ES-I3 (cell line): Measurements from ENCODE around the gene SLC35A4.
A peak's percentile ranks its signal among the peaks of the same experiment; 100 is the strongest.
"Not testable (repeated sequence)": the region's sequence is repeated elsewhere in the genome, so short reads cannot be mapped to it uniquely, and the experiment has no call there.

Experiments
- H3K36me3 ChIP-seq: 2 replicates; pipeline ENCODE4 v1.6.1; 2013; ENCODE audit warnings: mild to moderate bottlenecking, low read length, control low read depth, moderate library complexity; ENCODE audit not compliant: insufficient read depth
- H3K4me1 ChIP-seq: 2 replicates; pipeline ENCODE4 v1.6.1; 2013; ENCODE audit warnings: mild to moderate bottlenecking, control low read depth, low read length; ENCODE audit not compliant: insufficient read depth
- H3K9ac ChIP-seq: 2 replicates; pipeline ENCODE4 v1.6.1; 2013; ENCODE audit warnings: low read depth, mild to moderate bottlenecking, low read length, moderate library complexity
- H3K9me3 ChIP-seq: 2 replicates; pipeline ENCODE4 v1.6.1; 2013; ENCODE audit warnings: mild to moderate bottlenecking, low read length, moderate library complexity; ENCODE audit not compliant: control insufficient read depth, insufficient read depth

SLC35A4 gene

GRCh38 chr5:140590861-140591260 is 26.2 kb downstream of the SLC35A4 start:
- no peaks in the 10 kb centered on the region for H3K9me3 ChIP-seq
- no peaks in the 10 kb centered on the region for H3K36me3 ChIP-seq
- peaks cover 4% of the 10 kb centered on the region; the same call in 1 of the 2 replicates for H3K4me1 ChIP-seq
- H3K9ac ChIP-seq = no peak overlapping the region

- no peaks in the 10 kb centered on the region for H3K36me3 ChIP-seq
- H3K9me3 ChIP-seq = no peaks in the 10 kb centered on the region
- H3K9ac ChIP-seq = no peak overlapping the region
- peaks cover 4% of the 10 kb centered on the region; the same call in 1 of the 2 replicates for H3K4me1 ChIP-seq
These were observed 27.2 kb downstream of the SLC35A4 start for GRCh38 chr5:140591747-140592372.

GRCh38 chr5:140593070-140593469 is 28.4 kb downstream of the SLC35A4 start:
- H3K4me1 ChIP-seq, H3K36me3 ChIP-seq, H3K9me3 ChIP-seq: not testable (repeated sequence)
- H3K9ac ChIP-seq = peak overlapping the region; percentile 38; the same call in 1 of the 2 replicates

GRCh38 chr5:140594169-140594568 is 29.5 kb downstream of the SLC35A4 start:
- peaks cover 4% of the 10 kb centered on the region; the same call in 1 of the 2 replicates for H3K4me1 ChIP-seq
- H3K9ac ChIP-seq = no peak overlapping the region; the same call in 1 of the 2 replicates
- H3K9me3 ChIP-seq = no peaks in the 10 kb centered on the region
- H3K36me3 ChIP-seq = no peaks in the 10 kb centered on the region

GRCh38 chr5:140595538-140596300 is 31.1 kb downstream of the SLC35A4 start:
- peaks cover 4% of the 10 kb centered on the region; the same call in 1 of the 2 replicates for H3K4me1 ChIP-seq
- no peaks in the 10 kb centered on the region for H3K36me3 ChIP-seq
- no peaks in the 10 kb centered on the region for H3K9me3 ChIP-seq
- H3K9ac ChIP-seq = no peak overlapping the region

- Histone ChIP-seq H3K9me3 (no peaks in the 10 kb centered on the region), H3K4me1 (peaks cover 4% of the 10 kb centered on the region; the same call in 1 of the 2 replicates), H3K36me3 (no peaks in the 10 kb centered on the region), H3K9ac (no peak overlapping the region)
These were observed 31.7 kb downstream of the SLC35A4 start for GRCh38 chr5:140596321-140596741.

GRCh38 chr5:140598836-140599235 is 34.2 kb downstream of the SLC35A4 start:
- no peak overlapping the region for H3K9ac ChIP-seq
- H3K9me3 ChIP-seq = no peaks in the 10 kb centered on the region
- H3K36me3 ChIP-seq = no peaks in the 10 kb centered on the region
- peaks cover 4% of the 10 kb centered on the region; the same call in 1 of the 2 replicates for H3K4me1 ChIP-seq

GRCh38 chr5:140600096-140600495 is 35.5 kb downstream of the SLC35A4 start:
- H3K36me3 ChIP-seq = no peaks in the 10 kb centered on the region
- no peak overlapping the region for H3K9ac ChIP-seq
- H3K4me1 ChIP-seq = no peaks in the 10 kb centered on the region
- H3K9me3 ChIP-seq = no peaks in the 10 kb centered on the region

GRCh38 chr5:140602147-140602546 is 37.5 kb downstream of the SLC35A4 start:
- H3K36me3 ChIP-seq = no peaks in the 10 kb centered on the region
- H3K4me1 ChIP-seq = no peaks in the 10 kb centered on the region
- H3K9me3 ChIP-seq = no peaks in the 10 kb centered on the region

GRCh38 chr5:140603446-140603698 is 38.7 kb downstream of the SLC35A4 start:
- H3K9me3 ChIP-seq, H3K9ac ChIP-seq, H3K36me3 ChIP-seq, H3K4me1 ChIP-seq: not testable (repeated sequence)

More at GRCh38 chr5:140602147-140602546, 37.5 kb downstream of the SLC35A4 start:
- no peak overlapping the region for H3K9ac ChIP-seq

- H3K4me1 ChIP-seq = no peaks in the 10 kb centered on the region
- H3K9me3 ChIP-seq = no peaks in the 10 kb centered on the region
- H3K36me3 ChIP-seq = no peaks in the 10 kb centered on the region
- no peak overlapping the region for H3K9ac ChIP-seq
These were observed 39.1 kb downstream of the SLC35A4 start for GRCh38 chr5:140603734-140604133.

GRCh38 chr5:140605879-140606278 is 41.3 kb downstream of the SLC35A4 start:
- H3K9ac ChIP-seq = no peak overlapping the region

GRCh38 chr5:140607031-140607430 is 42.4 kb downstream of the SLC35A4 start:
- H3K4me1 ChIP-seq = no peaks in the 10 kb centered on the region
- H3K9me3 ChIP-seq = no peaks in the 10 kb centered on the region
- H3K9ac ChIP-seq = no peak overlapping the region
- no peaks in the 10 kb centered on the region for H3K36me3 ChIP-seq

More at GRCh38 chr5:140605879-140606278, 41.3 kb downstream of the SLC35A4 start:
- Histone ChIP-seq H3K4me1 (no peaks in the 10 kb centered on the region), H3K36me3 (no peaks in the 10 kb centered on the region), H3K9me3 (no peaks in the 10 kb centered on the region)

GRCh38 chr5:140608722-140609121 is 44.1 kb downstream of the SLC35A4 start:
- no peak overlapping the region for H3K9ac ChIP-seq
- H3K9me3 ChIP-seq = no peaks in the 10 kb centered on the region
- H3K4me1 ChIP-seq = no peaks in the 10 kb centered on the region
- H3K36me3 ChIP-seq = no peaks in the 10 kb centered on the region

GRCh38 chr5:140609126-140609525 is 44.5 kb downstream of the SLC35A4 start:
- Histone ChIP-seq H3K9me3 (no peaks in the 10 kb centered on the region), H3K4me1 (no peaks in the 10 kb centered on the region), H3K36me3 (no peaks in the 10 kb centered on the region), H3K9ac (no peak overlapping the region)
